ENCODE data around the gene PIM2. TPM values are rescaled to one million over a fixed set of nuclear protein-coding genes. Genes with fewer than 3 reads are reported as not detected.

PIM2 gene
- total and polyA plus RNA-seq, 4 donors = 14.8 to 36.5 (median 24.5) TPM

DNA sequence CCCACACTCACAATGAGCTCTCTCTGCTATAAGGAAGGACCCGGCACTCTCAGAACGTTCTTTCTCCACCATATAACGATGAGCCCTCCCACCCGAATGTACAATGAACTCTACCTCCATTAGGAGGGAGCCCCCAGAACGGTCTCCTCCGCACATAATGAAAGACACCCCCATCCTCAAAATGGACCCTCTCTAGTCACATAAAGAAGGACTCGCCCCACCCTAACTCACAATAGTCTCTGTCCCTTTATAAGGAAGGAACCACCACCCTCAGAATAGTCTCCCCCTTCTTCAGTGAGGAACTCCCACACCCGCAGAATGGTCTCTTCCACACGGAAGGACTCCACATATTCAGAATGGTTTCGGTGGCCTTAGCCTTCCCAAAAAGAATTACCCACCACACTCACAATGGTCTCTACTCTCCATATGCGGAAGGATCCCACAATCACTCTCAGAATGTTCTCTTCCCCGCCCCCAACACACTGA, 7.9 kb downstream of the PIM2 start:
- 1 to 24% methylated on average over 10 to 12 of the region's 12 CpGs for WGBS, 2 donors
- Histone ChIP-seq H3K9ac (ENCODE audit: insufficient read depth in 1 of 2, low read length in 2 of 2) (peak overlapping the region in 1 of 2 donors; percentile 41), H3K27ac (ENCODE audit: low read depth in 1 of 2, low read length in 1 of 2) (peak overlapping the region; percentile 76 to 81), H3K36me3 (ENCODE audit: control insufficient read depth in 4 of 4, insufficient read depth in 4 of 4, low read length in 4 of 4) (peaks cover 0 to 7% (median 1%) of the 10 kb centered on the region in 4 donors), H3K4me3 (peak overlapping the region; percentile 62), H3K9me3 (ENCODE audit: control insufficient read depth in 4 of 4, insufficient read depth in 3 of 4, low read length in 3 of 4) (peaks cover 0 to 4% (median 0%) of the 10 kb centered on the region in 4 donors), H3K4me1 (ENCODE audit: control insufficient read depth in 5 of 5, insufficient read depth in 5 of 5, low read length in 5 of 5) (peaks cover 0 to 8% (median 5%) of the 10 kb centered on the region in 5 donors), H3K27me3 (ENCODE audit: control insufficient read depth in 3 of 3, insufficient read depth in 3 of 3, low read length in 2 of 3) (no peaks in the 10 kb centered on the region)
- DNase-seq = no peak
- TF ChIP-seq, protein P1, sequence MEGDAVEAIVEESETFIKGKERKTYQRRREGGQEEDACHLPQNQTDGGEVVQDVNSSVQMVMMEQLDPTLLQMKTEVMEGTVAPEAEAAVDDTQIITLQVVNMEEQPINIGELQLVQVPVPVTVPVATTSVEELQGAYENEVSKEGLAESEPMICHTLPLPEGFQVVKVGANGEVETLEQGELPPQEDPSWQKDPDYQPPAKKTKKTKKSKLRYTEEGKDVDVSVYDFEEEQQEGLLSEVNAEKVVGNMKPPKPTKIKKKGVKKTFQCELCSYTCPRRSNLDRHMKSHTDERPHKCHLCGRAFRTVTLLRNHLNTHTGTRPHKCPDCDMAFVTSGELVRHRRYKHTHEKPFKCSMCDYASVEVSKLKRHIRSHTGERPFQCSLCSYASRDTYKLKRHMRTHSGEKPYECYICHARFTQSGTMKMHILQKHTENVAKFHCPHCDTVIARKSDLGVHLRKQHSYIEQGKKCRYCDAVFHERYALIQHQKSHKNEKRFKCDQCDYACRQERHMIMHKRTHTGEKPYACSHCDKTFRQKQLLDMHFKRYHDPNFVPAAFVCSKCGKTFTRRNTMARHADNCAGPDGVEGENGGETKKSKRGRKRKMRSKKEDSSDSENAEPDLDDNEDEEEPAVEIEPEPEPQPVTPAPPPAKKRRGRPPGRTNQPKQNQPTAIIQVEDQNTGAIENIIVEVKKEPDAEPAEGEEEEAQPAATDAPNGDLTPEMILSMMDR (IDR thresholded peaks at IDR 0.05; ENCODE audit: control extremely low read depth, extremely low read depth) = no peak
- no peak for ATAC-seq (ENCODE audit: insufficient read depth, low FRiP score)

- 90 to 91% methylated on average over 8 to 17 of the region's 17 CpGs for WGBS, 2 donors
- Histone ChIP-seq H3K9me3 (ENCODE audit: control insufficient read depth in 4 of 4, insufficient read depth in 3 of 4, low read length in 3 of 4) (peaks cover 0 to 4% (median 0%) of the 10 kb centered on the region in 4 donors), H3K36me3 (ENCODE audit: control insufficient read depth in 4 of 4, insufficient read depth in 4 of 4, low read length in 4 of 4) (peaks cover 0 to 12% (median 1%) of the 10 kb centered on the region in 4 donors), H3K27ac (ENCODE audit: low read depth in 1 of 2, low read length in 1 of 2) (no peak overlapping the region), H3K4me1 (ENCODE audit: control insufficient read depth in 5 of 5, insufficient read depth in 5 of 5, low read length in 5 of 5) (peaks cover 0 to 8% (median 5%) of the 10 kb centered on the region in 5 donors), H3K9ac (ENCODE audit: insufficient read depth in 1 of 2, low read length in 2 of 2) (no peak overlapping the region), H3K27me3 (ENCODE audit: control insufficient read depth in 3 of 3, insufficient read depth in 3 of 3, low read length in 2 of 3) (no peaks in the 10 kb centered on the region), H3K4me3 (no peak overlapping the region)
- TF ChIP-seq, protein P1 (IDR thresholded peaks at IDR 0.05; ENCODE audit: control extremely low read depth, extremely low read depth) = no peak
- DNase-seq (no peak), ATAC-seq (ENCODE audit: insufficient read depth, low FRiP score) (no peak)
Observed at GRCh38 chrX:48909703-48910294, 9.0 kb downstream of the PIM2 start.

GRCh38 chrX:48908600-48908999, 10.2 kb downstream of the PIM2 start:
- Histone ChIP-seq H3K27me3 (ENCODE audit: control insufficient read depth in 3 of 3, insufficient read depth in 3 of 3, low read length in 2 of 3) (no peaks in the 10 kb centered on the region), H3K9ac (ENCODE audit: insufficient read depth in 1 of 2, low read length in 2 of 2) (no peak overlapping the region), H3K27ac (ENCODE audit: low read depth in 1 of 2, low read length in 1 of 2) (no peak overlapping the region), H3K9me3 (ENCODE audit: control insufficient read depth in 4 of 4, insufficient read depth in 3 of 4, low read length in 3 of 4) (peaks cover 0 to 4% (median 0%) of the 10 kb centered on the region in 4 donors), H3K4me1 (ENCODE audit: control insufficient read depth in 5 of 5, insufficient read depth in 5 of 5, low read length in 5 of 5) (peaks cover 0 to 8% (median 5%) of the 10 kb centered on the region in 5 donors), H3K36me3 (ENCODE audit: control insufficient read depth in 4 of 4, insufficient read depth in 4 of 4, low read length in 4 of 4) (peaks cover 0 to 7% (median 3%) of the 10 kb centered on the region in 4 donors), H3K4me3 (no peak overlapping the region)
- ATAC-seq (ENCODE audit: insufficient read depth, low FRiP score) (no peak), DNase-seq (no peak)
- TF ChIP-seq, protein P1 (IDR thresholded peaks at IDR 0.05; ENCODE audit: control extremely low read depth, extremely low read depth) = no peak
- 73 to 83% methylated on average over 1 of the region's 1 CpG for WGBS, 2 donors
